Stromal cell of bone marrow (primary cell): ENCODE data around the gene PGBD5.

ENCODE experiments used
- DNase-seq: peaks from one replicate; pipeline ENCODE4 v3.0.0-alpha.2; 2012; ENCODE audit warnings: low read depth

The PGBD5 gene

DNA sequence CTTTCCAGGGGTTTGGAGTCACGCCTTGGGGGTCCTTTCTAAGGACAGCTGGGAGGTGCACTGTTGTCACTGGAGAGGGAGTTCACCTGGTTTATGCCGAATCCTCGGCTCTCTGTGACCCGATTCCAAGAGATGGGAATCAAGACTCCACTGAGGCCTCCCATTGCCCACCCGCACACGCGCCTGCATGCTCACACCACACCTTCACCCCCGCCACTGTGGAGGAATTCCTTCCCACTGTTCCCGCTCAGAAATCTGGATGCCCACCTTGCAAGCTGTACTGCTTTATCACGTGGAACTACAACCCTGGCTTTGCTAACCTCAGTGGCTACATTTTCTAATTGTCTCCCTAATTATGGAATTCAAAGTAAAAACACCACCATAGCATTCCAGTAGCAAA, 29.2 kb downstream of the PGBD5 start:
- DNase-seq, result no peak

DNA sequence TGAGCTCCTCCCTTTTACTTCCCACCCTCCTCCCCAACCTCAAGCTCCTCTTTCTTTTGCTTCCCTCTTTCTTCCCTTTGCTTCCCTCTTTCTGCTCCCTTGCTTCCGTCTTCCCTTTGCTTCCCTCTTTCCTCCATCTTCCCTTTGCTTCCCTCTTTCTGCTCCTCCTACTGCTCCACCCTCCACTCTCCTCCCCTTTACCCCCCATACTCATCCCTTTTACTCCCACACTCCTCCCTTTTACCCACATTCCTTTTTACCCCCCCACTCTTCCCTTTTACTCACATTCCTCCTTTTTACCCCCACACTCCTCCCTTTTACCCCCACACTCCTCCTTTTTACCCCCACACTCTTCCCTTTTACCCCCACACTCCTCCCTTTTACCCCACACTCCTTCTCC, 30.2 kb downstream of the PGBD5 start:
- DNase-seq, result no peak

DNA sequence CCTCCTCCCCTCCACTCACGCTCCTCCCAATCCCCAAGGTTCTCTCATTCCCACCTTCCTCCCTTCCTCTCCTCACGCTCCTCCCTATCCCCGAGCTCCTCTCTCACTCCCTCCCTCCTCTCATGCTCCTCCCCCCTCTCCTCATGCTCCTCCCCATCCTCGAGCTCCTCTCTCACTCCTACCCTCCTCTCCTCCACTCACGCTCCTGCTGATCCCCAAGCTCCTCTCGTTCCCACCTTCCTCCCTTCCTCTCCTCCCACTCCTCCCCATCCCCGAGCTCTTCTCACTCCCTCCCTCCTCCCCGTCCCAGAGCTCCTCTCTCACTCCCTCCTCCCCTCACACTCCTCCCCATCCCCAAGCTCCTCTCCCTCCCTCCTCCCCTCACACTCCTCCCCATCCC, 31.4 kb downstream of the PGBD5 start:
- DNase-seq, result no peak

DNA sequence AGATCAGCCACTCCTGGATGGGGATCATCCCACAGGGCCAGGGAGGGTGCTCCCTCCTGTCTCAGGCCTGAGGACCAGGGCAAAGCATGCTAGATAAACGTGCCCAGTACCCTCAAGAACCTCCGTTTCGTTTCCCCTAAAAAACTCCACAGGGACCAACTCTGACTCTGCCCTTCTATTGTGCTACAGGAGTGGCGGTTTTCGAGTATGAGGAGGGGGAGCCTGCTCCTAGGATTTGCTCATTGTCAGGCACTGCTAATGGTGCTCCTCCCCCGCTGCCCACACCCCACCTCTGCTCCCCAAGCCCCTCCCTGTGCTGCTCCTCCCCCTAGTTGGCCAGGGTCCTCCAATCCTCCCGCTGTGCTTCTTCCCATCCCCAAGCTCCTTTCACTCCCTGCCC, 32.0 kb downstream of the PGBD5 start:
- no peak for DNase-seq

DNA sequence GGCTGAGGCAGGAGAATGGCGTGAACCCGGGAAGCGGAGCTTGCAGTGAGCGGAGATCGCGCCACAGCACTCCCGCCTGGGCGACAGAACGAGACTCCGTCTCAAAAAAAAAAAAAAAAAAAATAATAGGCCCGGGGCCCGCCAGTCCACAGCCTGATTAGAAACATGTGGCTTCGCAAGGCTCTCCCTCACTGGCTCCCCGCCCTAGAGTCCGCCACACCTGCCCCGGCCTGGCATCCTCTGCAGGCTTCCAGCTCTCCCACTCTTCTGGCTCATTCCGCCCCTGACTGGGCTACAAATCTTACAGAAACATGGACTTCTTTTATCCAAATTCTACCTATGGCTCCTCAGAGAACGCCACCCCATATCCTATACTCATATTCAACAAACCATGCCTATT, 32.4 kb downstream of the PGBD5 start:
- no peak for DNase-seq

DNA sequence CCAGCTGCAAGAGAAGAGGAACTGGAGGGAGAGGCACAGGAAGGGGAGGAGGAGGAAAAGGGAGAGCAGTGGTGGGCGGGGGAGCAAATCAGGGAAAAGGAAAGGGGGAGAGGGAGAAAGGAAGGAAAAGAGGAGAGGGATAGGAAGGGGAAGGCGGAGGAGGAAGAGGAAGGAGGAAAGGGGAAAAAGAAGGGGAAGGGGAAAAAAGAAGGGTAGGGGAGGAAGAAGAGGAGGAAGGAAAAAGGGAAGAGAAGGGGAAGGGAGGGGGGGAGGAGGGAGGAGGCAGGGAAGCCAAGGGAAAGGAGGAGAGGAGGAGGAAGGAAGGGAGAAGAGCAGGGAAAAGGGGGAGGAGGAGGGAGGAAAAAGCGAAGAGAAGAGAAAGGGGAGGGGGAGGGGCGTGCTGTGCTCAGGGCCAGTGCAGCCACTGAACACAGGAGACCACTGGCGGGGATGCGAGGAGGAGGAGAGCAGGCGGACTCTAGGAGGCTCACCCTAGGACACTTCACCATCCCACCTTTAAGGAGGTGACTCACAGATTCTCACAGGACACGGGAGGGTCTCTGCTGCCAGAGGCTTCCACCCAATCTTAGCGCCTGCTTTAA, 33.1 kb downstream of the PGBD5 start:
- no peak for DNase-seq

DNA sequence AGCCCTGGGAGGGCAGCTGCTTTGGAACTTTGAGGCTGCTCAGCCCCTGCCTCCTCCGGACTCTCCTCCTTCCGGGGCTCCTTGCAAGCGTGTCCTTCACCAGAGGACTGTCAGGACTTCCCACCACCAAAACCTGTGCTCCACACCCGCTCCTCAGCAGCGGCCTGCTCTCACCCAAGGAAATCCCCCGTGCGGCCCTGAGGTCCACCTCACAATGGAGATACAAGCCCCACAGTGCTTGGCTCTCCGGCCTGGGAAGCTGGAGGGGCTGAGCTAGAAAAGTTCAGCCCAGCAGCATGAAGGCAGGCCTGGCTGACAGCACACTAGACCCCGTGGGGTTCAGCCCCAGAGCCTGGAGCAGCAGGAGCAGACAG, 33.6 kb downstream of the PGBD5 start:
- DNase-seq, result no peak

DNA sequence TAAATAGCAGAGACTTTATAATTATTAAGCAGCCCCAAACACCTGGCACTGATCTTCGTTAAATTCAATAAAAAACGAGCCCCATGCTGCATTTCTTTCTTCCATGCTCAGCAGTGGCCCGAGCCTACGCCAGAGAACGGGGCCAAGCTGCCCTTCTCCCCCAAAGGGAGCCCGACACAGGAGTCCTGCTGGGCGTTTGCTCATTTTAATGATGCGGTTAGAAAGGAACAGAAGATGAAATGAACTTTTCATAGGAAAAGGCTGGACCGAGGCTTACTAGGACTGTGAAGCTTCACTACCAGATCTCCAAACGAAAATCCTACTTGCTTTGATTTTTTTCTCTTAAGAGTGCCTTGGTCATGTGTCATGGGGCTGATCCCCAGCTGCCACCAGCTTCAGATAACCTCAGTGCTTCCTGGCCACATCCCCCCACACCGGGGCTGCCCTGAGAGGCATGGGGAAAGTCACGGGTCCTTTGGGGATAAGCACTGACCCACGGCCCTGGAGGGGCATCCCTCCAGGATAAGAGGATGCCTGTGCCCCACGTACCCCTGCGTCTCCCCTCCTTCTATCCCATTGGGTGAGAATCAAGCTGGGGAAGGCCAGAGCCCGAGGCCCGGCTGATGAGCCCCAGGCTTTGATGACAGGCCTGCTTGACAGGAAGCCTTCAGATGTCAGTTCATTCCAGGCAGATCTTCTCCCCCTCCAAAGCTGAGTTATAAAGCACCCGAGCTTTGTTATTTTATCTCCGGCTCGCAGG, 34.2 kb downstream of the PGBD5 start:
- DNase-seq, result no peak

DNA sequence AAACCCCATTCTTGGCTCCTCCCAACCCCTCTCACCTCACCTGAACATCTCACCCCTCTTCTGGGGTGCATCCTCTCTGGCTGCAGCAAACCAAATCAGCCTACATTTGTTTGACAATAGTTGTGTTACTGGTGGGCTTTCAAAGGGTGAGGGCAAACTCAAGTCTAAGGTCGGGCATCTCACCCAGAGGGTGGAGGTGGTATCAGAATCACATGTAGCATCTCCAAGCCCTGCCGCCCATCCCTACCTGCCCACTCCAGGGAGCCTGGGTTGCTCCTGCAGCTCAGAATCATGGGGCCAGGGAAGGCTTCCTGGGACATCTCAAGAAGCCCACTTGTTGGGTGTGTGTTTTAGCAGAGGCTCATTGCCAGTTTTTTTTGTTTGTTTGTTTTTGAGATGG, 35.8 kb downstream of the PGBD5 start:
- no peak for DNase-seq

DNA sequence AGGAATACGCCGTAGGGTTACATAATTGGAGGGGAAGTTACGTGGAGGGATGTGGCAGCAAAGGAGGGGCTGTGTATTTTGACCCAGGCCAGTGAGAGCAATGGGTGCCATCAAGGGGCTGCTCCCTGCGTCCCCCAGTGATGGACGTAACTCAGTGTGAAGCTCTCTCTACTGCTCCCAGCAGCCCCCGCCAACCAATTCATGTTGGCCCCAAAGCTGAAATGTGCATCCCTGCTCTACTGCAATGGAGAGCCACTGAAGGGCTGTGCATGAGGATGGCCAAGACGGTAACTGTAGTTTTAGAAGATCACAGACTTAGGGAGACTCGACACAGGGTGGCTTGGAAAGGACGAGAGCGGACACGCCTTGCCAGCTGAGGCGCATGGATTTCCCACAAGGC, 38.3 kb downstream of the PGBD5 start:
- DNase-seq, result no peak

DNA sequence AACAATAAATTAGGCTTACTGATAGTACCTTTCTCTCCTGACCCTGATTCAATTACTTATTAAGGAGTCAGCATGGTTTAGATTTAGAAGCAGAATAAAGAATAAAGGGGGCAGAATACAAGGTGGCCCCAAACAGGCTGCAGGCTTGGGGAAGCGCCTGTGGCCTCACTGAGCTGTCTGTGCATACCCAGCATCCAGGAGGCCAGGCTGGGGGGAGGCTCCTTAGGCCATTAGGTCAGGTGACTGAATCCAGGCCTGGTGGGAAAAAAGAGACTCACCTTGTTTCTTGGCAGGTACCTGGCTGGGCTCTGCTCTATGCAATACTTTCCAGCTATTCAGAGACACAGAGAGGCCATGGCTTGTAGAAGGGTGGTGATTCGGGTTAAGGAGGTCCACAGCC, 38.8 kb downstream of the PGBD5 start:
- no peak for DNase-seq

DNA sequence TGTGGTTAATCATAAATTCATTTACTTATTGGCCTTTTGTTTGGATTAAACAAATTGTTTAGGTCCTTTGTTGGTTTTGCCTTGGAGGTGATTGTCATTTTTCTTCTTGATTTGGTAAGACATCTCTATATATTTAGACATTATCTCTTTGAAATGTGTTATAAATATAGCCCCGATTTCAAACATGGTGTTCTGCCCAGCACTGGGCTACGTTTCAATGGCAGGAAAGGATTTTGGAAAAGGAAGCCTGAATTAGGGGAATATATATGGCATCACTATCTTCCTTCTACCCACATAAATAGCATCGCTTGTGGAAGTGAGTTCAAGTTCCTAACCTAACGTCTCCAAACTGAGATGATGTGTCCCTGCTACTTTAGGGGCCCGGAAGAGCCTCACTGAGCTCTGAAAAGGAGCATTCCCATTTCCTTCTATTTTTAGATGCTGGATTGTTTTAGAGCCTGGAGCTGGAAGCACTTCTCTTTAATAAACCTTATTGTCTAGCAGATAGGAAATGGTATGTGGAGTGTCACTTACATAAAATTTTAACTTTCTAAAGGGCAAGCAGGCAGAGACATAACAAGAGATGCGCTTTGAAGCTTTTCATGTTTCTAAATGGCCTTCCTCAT, 39.4 kb downstream of the PGBD5 start:
- DNase-seq, result no peak

DNA sequence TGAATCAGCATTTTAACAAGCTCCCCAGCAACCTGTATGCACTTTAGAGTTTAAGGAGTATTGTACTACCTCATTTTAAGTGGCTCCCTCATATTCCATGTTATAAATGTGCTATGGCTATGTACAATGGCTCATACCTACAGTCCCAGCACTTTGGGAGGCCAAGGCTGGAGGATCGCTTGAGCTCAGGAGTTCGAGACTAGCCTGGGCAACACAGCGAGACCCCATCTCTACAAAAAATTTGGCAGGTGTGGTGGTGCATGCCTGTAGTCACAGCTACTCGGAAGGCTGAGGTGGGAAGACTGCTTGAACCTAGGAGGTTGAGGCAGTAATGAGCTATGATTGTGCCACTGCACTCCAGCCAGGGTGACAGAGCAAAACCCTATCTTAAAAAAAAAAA, 40.2 kb downstream of the PGBD5 start:
- no peak for DNase-seq

DNA sequence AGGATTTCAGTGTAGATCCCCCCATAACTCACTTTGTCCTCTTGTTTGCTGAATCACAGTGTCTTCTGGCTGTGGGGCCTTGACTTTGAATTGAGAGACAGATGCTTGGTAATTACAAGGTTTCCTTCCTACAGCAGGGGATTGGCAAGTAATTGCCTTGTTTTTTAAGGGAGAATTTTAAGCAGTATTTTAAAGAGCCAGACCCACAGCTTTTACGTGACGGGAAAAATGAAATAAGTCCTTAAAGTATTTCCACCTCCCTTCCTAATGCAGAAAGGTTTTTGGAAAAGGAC, 41.0 kb downstream of the PGBD5 start:
- DNase-seq, result no peak

DNA sequence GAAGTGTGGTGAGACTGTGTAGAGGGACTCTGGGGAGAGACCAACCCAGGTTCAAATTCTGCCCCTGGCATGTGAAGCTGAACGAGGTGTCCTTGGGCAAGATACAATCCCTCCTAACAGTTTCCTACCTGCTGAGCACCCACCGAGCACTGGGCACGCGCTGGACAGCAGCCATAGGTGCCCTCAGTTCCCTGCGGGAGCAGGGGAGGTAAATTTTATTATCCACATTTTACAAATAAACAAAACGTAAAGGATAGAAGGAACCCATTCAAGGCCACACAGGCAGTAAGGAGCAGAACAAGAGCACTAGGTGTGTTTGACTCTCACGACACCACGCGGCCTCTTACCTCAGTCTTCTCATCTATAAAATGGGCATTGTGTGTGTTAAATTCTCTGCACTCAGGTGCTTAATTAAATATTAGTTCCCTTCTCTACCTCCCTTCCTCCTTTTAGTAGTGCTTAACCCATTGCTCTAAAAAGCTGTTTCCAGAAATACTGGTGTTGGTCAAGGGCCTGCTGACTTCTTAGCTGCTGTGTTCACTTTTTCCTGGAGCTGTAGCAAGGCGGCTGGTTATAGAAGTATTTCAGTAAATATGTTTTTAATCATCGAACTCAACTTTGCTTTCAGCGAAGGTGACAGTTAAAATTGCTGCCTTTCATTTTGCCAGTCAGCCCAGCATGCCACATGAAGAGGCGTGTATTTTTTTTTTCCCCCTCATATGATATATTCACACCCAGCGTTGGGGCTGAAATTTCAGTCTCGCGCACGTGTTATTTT, 41.6 kb downstream of the PGBD5 start:
- no peak for DNase-seq

DNA sequence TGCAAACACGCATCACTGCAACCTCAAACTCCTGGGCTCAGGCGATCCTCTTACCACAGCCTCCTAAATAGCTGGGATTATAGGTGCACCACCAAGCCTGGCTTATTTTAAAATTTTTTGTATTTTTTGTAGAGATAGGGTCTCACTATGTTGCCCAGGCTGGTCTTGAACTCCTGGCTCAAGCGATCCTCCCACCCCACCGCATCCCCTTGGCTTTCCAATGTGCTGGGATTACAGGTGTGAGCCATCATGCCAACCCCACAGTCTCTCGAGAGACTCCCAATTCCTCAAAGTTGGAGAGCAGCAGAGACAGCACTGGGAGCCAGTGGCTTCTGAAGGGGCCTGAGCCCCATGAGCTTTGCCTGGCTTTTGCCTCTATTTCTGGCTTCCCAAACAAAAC, 42.7 kb downstream of the PGBD5 start:
- no peak for DNase-seq

DNA sequence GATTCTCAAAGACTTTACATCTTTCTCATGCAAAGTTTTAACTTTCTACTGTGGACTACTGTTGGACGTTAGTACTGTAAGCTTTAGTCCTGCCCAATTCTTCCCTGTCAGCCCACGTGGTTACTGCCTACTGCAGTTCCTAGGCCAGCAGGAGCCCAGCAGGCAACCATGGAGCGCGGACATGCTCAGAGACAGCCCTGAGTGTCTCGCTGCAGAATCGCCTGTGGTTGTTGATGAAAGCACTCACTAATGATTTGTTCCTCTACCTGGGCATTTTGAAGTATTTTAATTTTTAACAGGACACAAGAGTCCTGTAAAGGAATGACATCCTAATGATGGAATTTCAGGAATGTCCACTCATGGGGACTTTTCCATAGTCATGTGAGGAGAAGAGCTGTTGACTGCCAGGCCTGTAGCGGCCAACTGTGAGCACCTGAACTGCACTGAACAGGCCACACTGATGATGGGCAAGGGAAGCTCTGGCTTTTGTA, 44.1 kb downstream of the PGBD5 start:
- DNase-seq, result no peak

DNA sequence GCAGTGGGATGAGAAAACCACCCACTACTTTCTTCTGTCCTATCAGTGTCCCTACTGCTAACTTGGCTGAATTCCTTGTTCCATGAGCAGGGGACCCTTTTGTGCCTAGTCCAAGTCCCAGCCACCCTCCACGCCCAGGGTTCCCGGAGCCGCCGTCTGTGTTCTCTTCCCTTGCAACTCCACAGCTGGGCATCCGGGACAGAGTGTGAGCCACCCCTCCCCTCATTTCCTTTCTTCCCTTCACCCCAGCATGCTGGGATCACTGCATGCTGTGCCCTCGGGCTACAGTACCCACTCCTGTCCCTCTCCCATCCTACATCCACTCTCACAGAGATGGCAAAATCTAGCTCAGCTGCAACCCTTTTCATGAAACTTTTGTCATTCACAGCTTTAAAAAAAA, 44.5 kb downstream of the PGBD5 start:
- no peak for DNase-seq

DNA sequence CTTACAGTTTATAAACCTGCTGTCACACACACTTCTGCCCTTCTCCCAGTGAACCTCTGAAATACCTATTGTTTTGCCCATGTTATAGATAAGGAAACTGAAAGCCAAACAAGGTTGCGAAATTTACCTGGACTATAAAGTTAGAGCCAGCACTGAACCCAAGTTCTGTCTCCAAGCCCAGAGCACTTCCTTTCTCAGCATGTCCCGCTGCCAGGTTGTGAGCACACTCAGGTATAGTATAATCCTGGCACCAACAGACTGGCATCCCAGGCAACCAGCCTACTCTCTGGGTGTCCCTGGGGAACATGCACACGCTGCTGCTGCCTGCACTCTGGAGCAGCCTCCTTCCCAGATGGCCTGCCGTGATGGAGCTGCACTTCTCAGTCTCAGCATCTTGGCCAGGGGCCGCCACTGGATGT, 45.1 kb downstream of the PGBD5 start:
- DNase-seq, result no peak

DNA sequence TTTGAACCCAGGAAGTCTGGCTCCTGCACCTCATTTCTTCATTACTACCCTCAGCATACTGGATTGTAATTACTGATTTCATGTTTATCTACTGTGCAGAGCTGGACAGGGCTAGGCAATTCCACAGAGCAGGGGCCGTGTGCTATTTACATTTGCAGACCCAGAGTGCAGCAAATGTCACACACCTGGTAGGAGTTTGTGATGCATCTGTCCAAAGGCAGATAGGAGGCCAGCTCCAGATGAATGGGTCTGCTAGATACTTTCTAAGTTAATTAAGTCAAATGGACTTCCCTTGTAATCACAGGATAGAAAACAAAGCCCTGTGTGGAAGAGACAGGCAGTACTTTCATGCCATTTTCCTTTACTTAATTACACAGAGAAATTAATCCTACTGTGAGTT, 46.2 kb downstream of the PGBD5 start:
- no peak for DNase-seq

DNA sequence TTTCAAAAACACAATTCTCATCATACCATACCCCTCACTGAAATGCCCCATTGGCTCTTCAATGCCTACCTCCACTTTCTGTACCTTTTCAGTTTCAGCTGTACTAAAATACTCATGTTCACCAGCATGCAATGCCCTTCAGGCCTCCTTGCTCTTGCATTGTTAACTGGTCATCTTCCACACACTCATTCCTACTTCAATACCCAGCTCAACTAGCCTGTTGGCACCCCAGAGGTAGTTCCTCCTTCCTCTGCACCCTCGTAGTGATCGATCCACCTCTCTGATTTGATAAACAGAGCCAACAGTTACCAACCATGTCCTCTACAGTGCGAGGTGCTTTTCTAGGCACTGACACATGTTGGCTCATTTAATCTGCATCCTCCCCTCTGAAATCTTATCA, 46.7 kb downstream of the PGBD5 start:
- DNase-seq, result no peak

DNA sequence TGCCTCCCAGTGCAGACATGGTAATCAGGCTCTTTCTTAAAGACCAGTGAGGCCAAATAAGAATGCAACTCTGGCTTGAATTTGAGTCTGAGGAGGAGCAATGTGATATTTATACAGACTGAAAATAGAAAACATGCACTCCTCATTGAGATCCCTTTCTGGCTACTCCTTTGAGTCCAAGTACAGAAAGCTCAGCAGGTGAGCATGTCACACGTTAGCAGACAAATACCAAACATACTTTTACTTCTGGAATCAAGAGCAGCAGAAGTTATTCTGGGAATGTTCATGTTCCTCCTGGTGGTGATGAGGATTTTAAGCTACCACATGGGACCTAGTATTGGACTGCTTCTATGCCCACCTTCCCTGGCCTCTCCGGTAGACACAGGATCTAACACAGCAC, 48.3 kb downstream of the PGBD5 start:
- DNase-seq, result no peak

DNA sequence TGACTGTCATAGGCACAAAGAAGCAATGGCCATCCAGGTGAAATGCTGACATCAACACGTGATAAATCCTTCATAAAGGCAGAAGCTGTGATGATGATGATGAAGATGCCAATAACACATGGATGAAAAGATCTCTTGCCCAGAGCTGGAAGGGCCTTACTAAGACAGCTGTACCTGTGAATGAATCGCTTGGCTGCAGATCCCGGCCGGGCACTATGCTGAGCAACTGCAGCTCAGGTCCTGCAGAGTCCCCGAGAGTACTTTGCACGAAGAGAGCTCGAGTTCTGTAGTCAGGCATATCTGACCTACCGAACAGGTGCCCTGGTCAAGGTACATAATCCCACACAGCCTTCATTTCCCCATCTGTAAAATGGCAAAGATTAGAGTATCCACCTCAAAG, 48.8 kb downstream of the PGBD5 start:
- no peak for DNase-seq
